Measurements from ENCODE around the gene MAP2K4.
A peak's percentile ranks its signal among the peaks of the same experiment; 100 is the strongest.

Gene MAP2K4

DNA sequence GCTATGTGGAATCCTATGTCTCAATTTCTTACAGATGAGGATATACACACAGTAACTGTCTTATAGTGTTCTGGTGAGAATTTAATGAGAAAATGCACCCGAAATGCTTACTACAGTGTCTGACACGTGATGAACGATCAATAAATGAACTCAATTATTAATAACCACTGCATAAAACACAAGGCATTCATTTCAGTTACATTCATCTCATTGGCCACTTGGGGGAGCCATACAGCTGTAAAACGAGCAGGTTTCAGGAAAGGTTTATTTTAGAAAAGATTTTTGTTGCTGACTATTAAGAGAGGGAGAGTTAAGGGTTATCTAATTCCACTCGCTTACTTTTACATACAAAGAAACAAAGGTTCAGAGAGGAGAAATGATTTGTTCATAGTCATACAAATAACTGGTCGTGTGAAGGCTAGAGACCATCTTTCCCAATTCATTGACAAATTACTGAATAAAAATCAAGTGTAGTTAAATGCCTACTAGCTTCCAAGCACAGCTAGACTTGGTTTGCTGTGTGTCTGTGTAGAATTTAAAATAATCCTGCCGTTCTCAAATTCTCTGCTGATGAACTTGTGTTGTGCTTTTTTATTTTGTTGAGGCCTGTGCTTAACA, 160.1 kb downstream of the MAP2K4 start:
- peak; percentile 33 for DNase-seq

DNA sequence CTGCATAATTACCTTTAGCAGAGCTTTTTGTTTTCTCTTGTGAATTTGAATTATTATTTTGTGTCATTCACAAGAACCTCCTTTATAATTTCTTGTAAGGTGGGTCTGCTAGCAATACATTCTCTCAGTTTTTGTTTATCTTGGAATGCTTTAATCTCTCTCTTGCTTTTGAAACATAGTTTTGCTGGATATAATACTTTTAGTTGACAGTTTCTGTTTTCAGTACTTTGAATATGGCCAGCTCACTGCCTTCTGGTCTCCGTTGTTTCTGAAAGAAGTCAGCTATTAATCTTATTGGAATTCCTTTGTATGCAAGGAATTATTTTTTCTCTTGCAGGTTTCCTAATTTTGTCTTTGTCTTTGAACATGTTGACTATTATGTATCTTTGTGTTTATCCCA, 167.0 kb downstream of the MAP2K4 start:
- DNase-seq, result no peak

DNA sequence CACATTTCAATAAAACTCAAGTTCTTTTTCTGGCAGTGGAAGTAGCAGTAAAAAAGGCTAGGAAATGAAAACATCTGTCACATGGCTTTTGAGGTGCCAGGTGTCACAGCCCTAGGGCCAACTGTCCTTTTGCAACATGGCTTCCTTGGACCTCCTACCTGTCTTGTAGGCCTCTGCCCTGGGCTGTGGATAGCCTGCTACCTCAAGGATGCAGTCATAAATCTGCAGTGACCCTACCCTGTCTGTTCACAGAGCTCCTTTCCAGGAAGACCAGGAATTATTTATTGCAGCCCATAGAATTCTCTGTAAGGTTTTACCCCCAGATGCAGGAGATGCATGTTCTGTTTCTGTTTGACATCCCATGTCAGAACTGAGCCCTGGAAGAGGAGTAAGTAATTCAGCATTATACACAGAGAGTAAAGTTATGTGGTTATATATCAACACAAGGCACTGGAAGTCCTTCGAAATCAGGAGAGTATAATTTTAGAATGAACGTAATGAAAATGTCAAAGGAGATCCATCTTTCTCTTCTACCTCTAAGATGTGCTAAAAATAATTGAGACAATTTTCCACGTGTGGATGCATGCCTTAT, 172.6 kb downstream of the MAP2K4 start:
- no peak for DNase-seq

Data from activated CD4-positive, alpha-beta T cell treated with anti-CD3 and anti-CD28 coated beads for 48 hours (primary cell).